Stimulated activated naive CD8-positive, alpha-beta T cell treated with anti-CD3 and anti-CD28 coated beads, Interleukin-15, Interleukin-2, amounts not matched to agents 100 ng/mL and 50 ng/mL, for 24 hours (primary cell): ENCODE results near the gene ZER1.
"Not testable (repeated sequence)": the region's sequence is repeated elsewhere in the genome, so short reads cannot be mapped to it uniquely, and the experiment has no call there.

Experiments
- H3K27ac Mint-ChIP-seq: one replicate; pipeline ENCODE4 v1.8.0; 2021; ENCODE audit warnings: mild to moderate bottlenecking, mixed read lengths
- H3K27me3 Mint-ChIP-seq: one replicate; pipeline ENCODE4 v1.8.0; 2021; ENCODE audit warnings: mixed read lengths
- H3K36me3 Mint-ChIP-seq: one replicate; pipeline ENCODE4 v1.8.0; 2021; ENCODE audit warnings: low read depth, mixed read lengths
- H3K4me1 Mint-ChIP-seq: one replicate; pipeline ENCODE4 v1.8.0; 2021; ENCODE audit warnings: low read depth, mixed read lengths
- H3K4me3 Mint-ChIP-seq: one replicate; pipeline ENCODE4 v1.8.0; 2021; ENCODE audit warnings: mild to moderate bottlenecking, mixed read lengths
- H3K9me3 Mint-ChIP-seq: one replicate; pipeline ENCODE4 v1.8.0; 2021; ENCODE audit warnings: mixed read lengths

ZER1 gene

GRCh38 chr9:128703616-128704355, 67.9 kb downstream of the ZER1 start:
- H3K27ac Mint-ChIP-seq: peak overlapping the region; percentile 31

DNA sequence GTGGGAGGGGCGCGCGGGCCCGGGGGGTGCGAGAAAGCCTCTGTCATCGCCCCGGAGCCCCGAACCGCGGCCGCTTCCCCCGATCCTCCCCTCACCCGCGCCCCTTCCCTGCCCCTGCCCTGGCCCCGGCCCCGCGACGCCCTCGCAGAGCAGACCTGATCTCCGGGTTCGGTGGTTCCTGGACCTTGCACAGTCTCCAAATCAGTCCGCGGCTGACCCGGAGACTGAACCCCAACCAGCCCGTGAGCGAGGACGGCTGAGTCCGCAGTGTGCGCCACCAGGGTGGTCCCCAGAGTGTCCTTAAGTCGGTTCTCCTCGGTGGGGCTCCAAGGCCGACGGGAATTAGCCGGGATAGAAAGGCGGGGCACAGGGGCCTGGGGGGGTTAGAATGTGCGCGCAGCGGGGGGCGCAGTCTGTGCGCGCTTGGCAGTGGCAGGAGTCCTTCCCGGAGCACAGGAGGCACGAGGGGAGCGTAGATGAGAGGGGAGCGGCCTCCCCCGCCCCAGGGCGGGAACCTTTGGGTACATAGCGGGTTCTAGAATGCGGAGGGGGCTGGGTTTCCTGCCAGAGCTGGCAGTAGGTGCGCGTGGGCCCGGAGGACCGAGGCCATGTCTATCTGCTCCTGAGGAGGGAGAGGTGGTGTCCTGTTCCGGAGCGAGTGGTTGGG, 68.6 kb downstream of the ZER1 start:
- Mint-ChIP-seq H3K4me3 (peak overlapping the region; percentile 82), H3K9me3 (no peaks in the 10 kb centered on the region), H3K4me1 (peaks cover 13% of the 10 kb centered on the region), H3K36me3 (no peaks in the 10 kb centered on the region), H3K27me3 (no peaks in the 10 kb centered on the region), H3K27ac (peak overlapping the region; percentile 31)

More at GRCh38 chr9:128703616-128704355, 67.9 kb downstream of the ZER1 start:
- Mint-ChIP-seq H3K4me3 (peak overlapping the region; percentile 82), H3K27me3 (no peaks in the 10 kb centered on the region), H3K4me1 (peaks cover 13% of the 10 kb centered on the region), H3K36me3 (no peaks in the 10 kb centered on the region), H3K9me3 (no peaks in the 10 kb centered on the region)

GRCh38 chr9:128702445-128702948, 69.2 kb downstream of the ZER1 start, which contains the start of gene PKN3:
TSS of gene PKN3 (plus strand) at chr9:128702503. CDS start at chr9:128702916, 413 bp downstream.
- Mint-ChIP-seq H3K27me3 (no peaks in the 10 kb centered on the region), H3K4me3 (peak within 1 kb of the TSS; percentile 84), H3K36me3 (peaks cover 4% of the 10 kb centered on the region), H3K27ac (peak within 1 kb of the TSS; percentile 31), H3K4me1 (peaks cover 13% of the 10 kb centered on the region), H3K9me3 (no peaks in the 10 kb centered on the region)

DNA sequence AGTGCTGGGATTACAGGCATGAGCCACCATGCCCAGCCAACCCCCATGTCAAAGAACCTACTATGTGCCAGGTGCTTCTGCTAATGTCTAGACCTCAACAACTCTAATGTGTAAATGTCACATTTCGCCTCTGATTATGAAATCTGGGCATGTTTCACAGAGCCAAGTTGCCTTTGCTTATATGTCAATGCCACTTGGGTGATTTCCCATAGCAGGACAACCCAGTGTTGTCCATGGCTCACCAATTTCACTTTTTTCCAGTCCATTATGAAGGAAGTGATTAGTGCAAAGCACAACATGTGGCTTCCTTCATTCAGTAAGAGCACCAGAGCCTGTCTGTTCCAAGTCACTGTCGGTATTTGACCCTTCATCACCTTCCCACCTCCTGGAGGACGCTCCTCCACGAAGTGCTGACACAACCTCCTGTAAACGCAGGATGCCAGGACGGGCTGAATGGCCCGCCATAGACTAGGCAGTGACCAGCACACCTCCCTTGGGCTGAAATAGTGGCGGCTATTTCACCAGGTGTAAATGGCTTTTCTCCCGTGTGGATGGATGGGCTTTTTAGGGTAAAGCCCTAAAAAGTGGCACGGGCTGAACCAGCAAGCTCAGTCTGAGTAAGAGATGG, 70.4 kb downstream of the ZER1 start:
- Mint-ChIP-seq H3K27ac (no peak overlapping the region), H3K9me3 (no peaks in the 10 kb centered on the region), H3K4me3 (peak overlapping the region; percentile 84)

DNA sequence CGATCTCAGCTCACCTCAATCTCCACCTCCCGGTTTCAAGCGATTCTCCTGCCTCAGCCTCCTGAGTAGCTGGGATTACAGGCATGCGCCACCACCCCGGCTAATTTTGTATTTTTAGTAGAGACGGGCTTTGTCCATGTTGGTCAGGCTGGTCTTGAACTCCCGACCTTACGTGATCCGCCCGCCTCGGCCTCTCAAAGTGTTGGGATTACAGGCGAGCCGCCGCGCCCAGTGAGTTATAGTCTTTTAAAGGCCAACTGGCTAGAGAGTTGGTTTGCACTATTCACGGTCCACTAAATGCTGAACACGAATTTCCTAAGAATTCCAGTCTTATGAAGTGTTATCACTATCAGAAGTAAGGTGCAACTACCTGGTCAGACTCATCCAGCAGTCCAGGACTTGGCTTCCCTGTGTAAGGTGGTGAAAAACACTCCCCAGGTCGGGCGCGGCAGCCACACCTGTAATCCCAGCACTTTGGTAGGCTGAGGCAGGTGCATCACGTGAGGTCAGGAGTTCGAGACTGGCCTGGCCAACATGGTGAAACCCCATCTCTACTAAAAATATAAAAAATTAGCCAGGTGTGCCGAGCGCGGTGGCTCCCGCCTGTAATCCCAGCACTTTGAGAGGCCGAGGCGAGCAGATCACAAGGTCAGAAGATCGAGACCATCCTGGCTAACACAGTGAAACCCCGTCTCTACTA, 72.5 kb downstream of the ZER1 start:
- Mint-ChIP-seq H3K36me3 (peaks cover 24% of the 10 kb centered on the region), H3K4me1 (peaks cover 19% of the 10 kb centered on the region)
- not testable (repeated sequence) for H3K4me3 Mint-ChIP-seq, H3K27ac Mint-ChIP-seq, H3K9me3 Mint-ChIP-seq, H3K27me3 Mint-ChIP-seq

More for the DNA sequence above, 70.4 kb downstream of the ZER1 start:
- H3K36me3 Mint-ChIP-seq: peaks cover 6% of the 10 kb centered on the region
- no peaks in the 10 kb centered on the region for H3K27me3 Mint-ChIP-seq
- peaks cover 13% of the 10 kb centered on the region for H3K4me1 Mint-ChIP-seq

DNA sequence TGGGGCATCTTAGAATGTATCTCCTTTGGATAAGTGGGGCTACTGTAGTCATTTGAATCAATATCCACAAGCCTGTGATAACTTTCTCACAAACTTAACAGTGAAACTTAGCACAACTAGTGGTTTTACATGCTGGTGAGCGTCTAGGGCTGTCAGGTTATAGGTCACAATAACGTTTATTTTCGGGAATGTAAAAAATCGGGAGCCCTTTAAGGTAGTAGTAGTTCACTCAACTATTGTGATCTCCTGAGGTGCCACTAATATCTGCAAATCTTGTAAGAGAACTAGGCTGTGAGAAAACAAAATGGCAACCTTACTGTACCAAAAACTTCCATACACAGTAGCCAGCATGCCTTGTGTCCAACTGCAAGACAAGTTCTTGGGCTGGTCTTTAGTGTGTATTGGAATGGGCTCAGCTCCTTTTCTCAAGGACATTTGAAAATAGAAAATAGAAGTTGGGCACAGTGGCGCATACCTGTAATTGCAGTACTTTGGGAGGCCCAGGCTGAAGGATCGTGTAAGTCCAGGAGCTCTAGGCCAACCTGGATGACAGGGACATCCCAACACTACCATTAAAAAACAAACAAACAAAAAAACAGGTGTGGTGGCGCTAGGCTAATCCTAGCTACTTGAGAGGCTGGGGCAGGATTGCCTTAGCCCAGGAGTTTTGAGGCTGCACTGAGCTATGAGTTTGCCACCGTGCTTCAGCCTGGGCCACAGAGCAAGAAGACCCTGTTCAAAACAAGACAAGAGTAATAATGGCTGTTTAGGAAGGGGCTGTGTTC, 74.6 kb downstream of the ZER1 start:
- Mint-ChIP-seq H3K36me3 (peaks cover 44% of the 10 kb centered on the region), H3K9me3 (no peaks in the 10 kb centered on the region), H3K27ac (no peak overlapping the region), H3K4me1 (peaks cover 28% of the 10 kb centered on the region), H3K27me3 (no peaks in the 10 kb centered on the region), H3K4me3 (no peak overlapping the region)

DNA sequence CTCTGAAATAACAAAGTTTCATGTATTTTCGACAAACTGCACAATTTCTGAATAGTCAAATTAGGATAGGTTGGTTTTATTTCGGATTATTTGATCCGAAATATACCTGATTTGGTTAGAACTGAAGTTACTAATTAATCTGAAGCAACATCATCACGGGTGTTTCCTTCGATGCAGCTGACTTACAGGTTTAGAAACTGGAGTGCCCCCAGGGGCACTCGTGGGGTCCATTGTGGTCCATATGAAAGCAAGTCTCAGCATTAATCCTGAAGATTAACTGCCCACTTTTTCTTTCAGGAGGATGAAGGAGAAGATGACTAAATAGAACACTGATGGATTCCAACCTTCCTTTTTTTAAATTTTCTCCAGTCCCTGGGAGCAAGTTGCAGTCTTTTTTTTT, 77.4 kb downstream of the ZER1 start:
- no peak overlapping the region for H3K4me3 Mint-ChIP-seq
- peaks cover 32% of the 10 kb centered on the region for H3K4me1 Mint-ChIP-seq

GRCh38 chr9:128693738-128694137, 78.0 kb downstream of the ZER1 start:
- H3K9me3 Mint-ChIP-seq, H3K27me3 Mint-ChIP-seq: not testable (repeated sequence)
- H3K36me3 Mint-ChIP-seq: peaks cover 62% of the 10 kb centered on the region
- H3K4me3 Mint-ChIP-seq: peak overlapping the region; percentile 53
- peak overlapping the region; percentile 89 for H3K27ac Mint-ChIP-seq
- H3K4me1 Mint-ChIP-seq: peaks cover 32% of the 10 kb centered on the region

More for the DNA sequence above, 77.4 kb downstream of the ZER1 start:
- peaks cover 62% of the 10 kb centered on the region for H3K36me3 Mint-ChIP-seq
- H3K27ac Mint-ChIP-seq: peak overlapping the region; percentile 89
- H3K9me3 Mint-ChIP-seq: no peaks in the 10 kb centered on the region
- H3K27me3 Mint-ChIP-seq: no peaks in the 10 kb centered on the region

DNA sequence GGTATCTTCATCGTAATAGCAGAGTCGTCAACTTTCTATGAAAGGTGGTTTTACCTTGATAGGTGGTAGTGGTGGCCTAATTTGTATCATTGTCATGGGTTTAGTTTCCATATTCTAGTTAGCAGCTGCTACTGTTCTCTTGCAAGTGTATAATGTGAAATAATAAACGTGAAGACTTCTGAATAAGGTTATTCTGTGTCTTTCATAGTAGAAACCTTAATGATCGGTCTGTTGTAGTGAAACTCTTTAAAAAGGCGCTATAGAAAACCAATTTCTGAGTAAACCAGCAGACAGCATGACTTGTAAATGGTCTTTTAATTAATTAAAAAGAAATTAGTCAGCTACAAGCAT, 81.1 kb downstream of the ZER1 start:
- H3K36me3 Mint-ChIP-seq: peaks cover 59% of the 10 kb centered on the region

DNA sequence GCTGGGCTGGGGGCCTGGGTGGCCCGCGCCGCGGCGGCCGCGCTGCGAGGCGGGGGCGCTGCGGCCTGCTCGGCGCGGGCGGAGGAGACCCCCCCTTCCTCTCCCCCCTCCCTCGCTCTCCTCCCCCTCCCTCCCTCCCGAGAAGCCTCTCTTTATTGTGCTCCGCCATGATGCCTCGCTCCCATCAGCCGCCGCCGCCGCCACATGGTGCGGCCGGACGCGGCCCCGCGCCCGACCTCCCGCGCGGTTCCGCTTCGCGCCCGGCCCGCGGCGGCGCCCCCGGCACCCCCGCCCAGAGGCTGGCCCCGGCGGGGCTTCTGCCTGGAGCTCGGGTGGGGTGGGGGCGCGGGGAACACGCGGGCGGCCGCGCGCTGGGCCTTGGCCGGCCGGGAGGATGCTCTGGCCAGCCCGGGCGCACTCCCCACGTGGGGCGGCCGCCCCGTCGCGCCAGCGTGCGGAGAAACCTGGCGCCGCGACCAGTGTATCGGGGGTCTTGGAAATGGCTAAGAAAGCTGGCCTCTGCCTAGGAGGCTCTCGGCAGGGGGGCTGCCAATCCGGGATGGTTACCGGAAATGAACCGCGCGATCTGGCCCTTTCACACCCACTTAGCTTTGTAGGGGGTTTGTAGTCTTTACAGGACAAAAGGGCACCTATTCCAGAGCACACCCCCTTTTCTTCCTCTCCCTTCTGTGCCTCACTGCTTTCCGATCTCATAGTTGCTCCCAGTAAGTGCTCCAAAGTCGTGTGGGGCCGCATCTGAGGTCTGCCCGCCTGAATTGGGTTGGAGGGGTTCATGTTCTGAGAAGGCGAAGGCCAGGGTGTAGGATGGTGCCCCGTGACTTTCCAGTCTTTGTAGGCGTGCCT, 81.7 kb downstream of the ZER1 start:
- peak overlapping the region; percentile 99 for H3K27ac Mint-ChIP-seq
- peak overlapping the region; percentile 99 for H3K4me3 Mint-ChIP-seq
- H3K4me1 Mint-ChIP-seq: peaks cover 67% of the 10 kb centered on the region
- H3K9me3 Mint-ChIP-seq: no peaks in the 10 kb centered on the region
- no peaks in the 10 kb centered on the region for H3K27me3 Mint-ChIP-seq
- H3K36me3 Mint-ChIP-seq: peaks cover 56% of the 10 kb centered on the region

More for the DNA sequence above, 81.1 kb downstream of the ZER1 start:
- Mint-ChIP-seq H3K27ac (peak overlapping the region; percentile 99), H3K27me3 (no peaks in the 10 kb centered on the region), H3K4me1 (peaks cover 61% of the 10 kb centered on the region), H3K9me3 (no peaks in the 10 kb centered on the region), H3K4me3 (peak overlapping the region; percentile 99)

DNA sequence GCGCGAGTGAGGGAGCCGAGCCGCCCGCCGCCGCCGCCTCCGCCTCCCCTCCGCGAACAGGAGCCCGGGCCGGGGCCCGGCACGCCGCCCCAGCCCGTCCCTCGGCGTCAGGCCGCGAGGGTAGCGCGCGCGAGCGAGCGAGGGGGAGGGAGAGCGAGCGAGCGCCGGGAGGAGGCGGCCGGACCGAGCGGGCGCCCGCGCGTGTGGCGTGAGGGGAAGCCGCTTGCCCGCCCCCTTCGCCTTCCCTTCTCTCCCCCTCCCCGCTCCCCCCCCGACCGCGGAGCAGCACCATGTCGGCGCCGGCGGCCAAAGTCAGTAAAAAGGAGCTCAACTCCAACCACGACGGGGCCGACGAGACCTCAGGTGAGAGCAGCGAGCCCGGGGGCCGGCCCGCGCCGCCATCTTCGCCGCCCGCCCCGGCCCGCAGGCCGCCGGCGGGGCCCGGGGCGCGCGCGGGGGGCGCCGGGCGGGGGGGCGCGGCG, 82.4 kb downstream of the ZER1 start:
- no peaks in the 10 kb centered on the region for H3K9me3 Mint-ChIP-seq
- peak overlapping the region; percentile 52 for H3K27ac Mint-ChIP-seq
- H3K27me3 Mint-ChIP-seq: no peaks in the 10 kb centered on the region
- H3K4me1 Mint-ChIP-seq: peaks cover 69% of the 10 kb centered on the region
- peak overlapping the region; percentile 60 for H3K4me3 Mint-ChIP-seq
- peaks cover 49% of the 10 kb centered on the region for H3K36me3 Mint-ChIP-seq

- no peaks in the 10 kb centered on the region for H3K9me3 Mint-ChIP-seq
- H3K4me1 Mint-ChIP-seq: peaks cover 65% of the 10 kb centered on the region
These were observed 83.0 kb downstream of the ZER1 start, which contains the start of gene SET for GRCh38 chr9:128688501-128689292. TSS of gene SET (plus strand) at chr9:128689222. CDS start at chr9:128689583, 361 bp downstream.

More at GRCh38 chr9:128688501-128689292, 83.0 kb downstream of the ZER1 start, which contains the start of gene SET:
- H3K36me3 Mint-ChIP-seq: peaks cover 48% of the 10 kb centered on the region
- peak within 1 kb of the TSS; percentile 95 for H3K27ac Mint-ChIP-seq
- no peaks in the 10 kb centered on the region for H3K27me3 Mint-ChIP-seq
- peak within 1 kb of the TSS; percentile 86 for H3K4me3 Mint-ChIP-seq
